Kidney epithelial cell (primary cell): ENCODE results near the gene MCTP1. TPM values are rescaled to one million over a fixed set of nuclear protein-coding genes. Genes with fewer than 3 reads are reported as not detected.

Experiments
- DNase-seq: peaks from one replicate; pipeline ENCODE4 v3.0.0-alpha.2; 2010; ENCODE audit warnings: low read depth
- H3K27me3 ChIP-seq: 2 replicates; pipeline ENCODE4 v1.6.0; 2011; ENCODE audit warnings: low read length; ENCODE audit not compliant: control insufficient read depth, insufficient read depth
- H3K36me3 ChIP-seq: 2 replicates; pipeline ENCODE4 v1.5.1; 2011; ENCODE audit warnings: low read length; ENCODE audit not compliant: control insufficient read depth, insufficient read depth
- H3K4me3 ChIP-seq: 2 replicates; pipeline ENCODE4 v1.5.1; 2011; ENCODE audit warnings: low read depth, mild to moderate bottlenecking, control low read depth, low read length
- CTCF ChIP-seq: IDR thresholded peaks from 2 replicates; pipeline ENCODE4 v1.5.1; 2011; ENCODE audit warnings: mild to moderate bottlenecking, moderate library complexity, low read length, control low read depth, inconsistent platforms; ENCODE audit not compliant: insufficient read depth, poor library complexity, severe bottlenecking
- total RNA-seq: library from RNA; depleted of rRNA; stranded (reverse); fragments of >200 nt; gene quantifications from 2 replicates; pipeline ENCODE4 v1.2.3, GENCODE V29; 2015

Gene MCTP1
- total RNA-seq, 1 donor from 2014 or later = 12.9 TPM

- no peak for DNase-seq
- Histone ChIP-seq H3K36me3 (no peaks in the 10 kb centered on the region), H3K27me3 (no peaks in the 10 kb centered on the region), H3K4me3 (no peak overlapping the region)
- TF ChIP-seq CTCF = no peak
Observed at GRCh38 chr5:94928891-94929290, 356.0 kb downstream of the MCTP1 start.

- Histone ChIP-seq H3K27me3 (no peaks in the 10 kb centered on the region), H3K4me3 (no peak overlapping the region), H3K36me3 (no peaks in the 10 kb centered on the region)
- DNase-seq = no peak
- TF ChIP-seq CTCF = no peak
Observed at GRCh38 chr5:94920570-94920969, 364.3 kb downstream of the MCTP1 start.

GRCh38 chr5:94916619-94917018 is 368.3 kb downstream of the MCTP1 start:
- TF ChIP-seq CTCF = no peak
- no peak for DNase-seq
- H3K27me3 ChIP-seq = no peaks in the 10 kb centered on the region
- no peak overlapping the region for H3K4me3 ChIP-seq
- H3K36me3 ChIP-seq = no peaks in the 10 kb centered on the region

- H3K4me3 ChIP-seq = no peak overlapping the region
Observed at GRCh38 chr5:94911276-94911675, 373.6 kb downstream of the MCTP1 start.

GRCh38 chr5:94910721-94911120 is 374.2 kb downstream of the MCTP1 start:
- TF ChIP-seq CTCF = no peak

More at GRCh38 chr5:94911276-94911675, 373.6 kb downstream of the MCTP1 start:
- no peaks in the 10 kb centered on the region for H3K36me3 ChIP-seq
- TF ChIP-seq CTCF = no peak
- no peak for DNase-seq
- H3K27me3 ChIP-seq = no peaks in the 10 kb centered on the region

GRCh38 chr5:94908889-94909480 is 375.9 kb downstream of the MCTP1 start:
- H3K27me3 ChIP-seq = no peaks in the 10 kb centered on the region
- peak; percentile 52 for TF ChIP-seq CTCF
- DNase-seq = no peak

More at GRCh38 chr5:94910721-94911120, 374.2 kb downstream of the MCTP1 start:
- Histone ChIP-seq H3K27me3 (no peaks in the 10 kb centered on the region), H3K4me3 (no peak overlapping the region), H3K36me3 (no peaks in the 10 kb centered on the region)
- no peak for DNase-seq

More at GRCh38 chr5:94908889-94909480, 375.9 kb downstream of the MCTP1 start:
- Histone ChIP-seq H3K4me3 (no peak overlapping the region), H3K36me3 (no peaks in the 10 kb centered on the region)
